GM23338 (cell line): ENCODE results near the gene MICALL1. TPM values are rescaled to one million over a fixed set of nuclear protein-coding genes. Genes with fewer than 3 reads are reported as not detected.

Source experiments
- ATAC-seq: fragments of 200-7000 bp; cut with Tn5 transposase; 3 replicates; pipeline ENCODE4 v1.9.1; 2020
- DNase-seq: peaks from one replicate; pipeline ENCODE4 v3.0.0-alpha.2; 2015; ENCODE audit warnings: low spot score
- H2AFZ ChIP-seq: fragments of 200-600 bp; sonication (generic); 2 replicates; pipeline ENCODE4 v1.8.0; 2016; ENCODE audit warnings: antibody characterized with exemption, mild to moderate bottlenecking, moderate library complexity
- H3F3A ChIP-seq: fragments of 200-600 bp; sonication (generic); replicated peaks from 2 replicates; pipeline ENCODE4 v1.8.0; 2017; ENCODE audit warnings: antibody characterized with exemption, mixed run types, low read depth
- H3K27ac ChIP-seq: fragments of 200-600 bp; sonication (generic); 2 replicates; pipeline ENCODE4 v1.6.1; 2016; ENCODE audit warnings: low read depth
- H3K27me3 ChIP-seq: fragments of 200-600 bp; sonication (generic); 2 replicates; pipeline ENCODE4 v1.8.0; 2016; ENCODE audit warnings: mild to moderate bottlenecking, mixed run types, moderate library complexity; ENCODE audit not compliant: insufficient read depth
- H3K36me3 ChIP-seq: fragments of 200-600 bp; sonication (generic); 2 replicates; pipeline ENCODE4 v1.8.0; 2016; ENCODE audit warnings: mild to moderate bottlenecking; ENCODE audit not compliant: insufficient read depth
- H3K4me1 ChIP-seq: fragments of 200-600 bp; sonication (generic); 2 replicates; pipeline ENCODE4 v1.8.0; 2016; ENCODE audit warnings: mild to moderate bottlenecking, moderate library complexity; ENCODE audit not compliant: insufficient read depth
- H3K4me2 ChIP-seq: fragments of 200-600 bp; sonication (generic); 2 replicates; pipeline ENCODE4 v1.7.1; 2017; ENCODE audit warnings: mixed run types
- H3K4me3 ChIP-seq: fragments of 200-600 bp; sonication (generic); 2 replicates; pipeline ENCODE4 v1.6.1; 2016; ENCODE audit warnings: mixed run types
- H3K79me2 ChIP-seq: fragments of 200-600 bp; sonication (generic); replicated peaks from 2 replicates; pipeline ENCODE4 v1.8.0; 2017; ENCODE audit warnings: mild to moderate bottlenecking; ENCODE audit not compliant: insufficient read depth
- H3K9me2 ChIP-seq: fragments of 200-600 bp; sonication (generic); 2 replicates; pipeline ENCODE4 v1.8.0; 2017; ENCODE audit not compliant: insufficient read depth
- H4K20me1 ChIP-seq: fragments of 200-600 bp; sonication (generic); replicated peaks from 2 replicates; pipeline ENCODE4 v1.8.0; 2017; ENCODE audit warnings: mild to moderate bottlenecking; ENCODE audit not compliant: insufficient read depth
- H3K27ac Mint-ChIP-seq: 2 replicates; pipeline ENCODE4 v1.8.0; 2020; ENCODE audit warnings: inconsistent platforms, mild to moderate bottlenecking, moderate library complexity, mixed read lengths
- H3K27me3 Mint-ChIP-seq: 3 replicates; pipeline ENCODE4 v1.8.0; 2022; ENCODE audit warnings: low read depth, mild to moderate bottlenecking, moderate library complexity, mixed read lengths, inconsistent platforms; ENCODE audit not compliant: insufficient read depth, poor library complexity
- H3K36me3 Mint-ChIP-seq: 3 replicates; pipeline ENCODE4 v1.8.0; 2021; ENCODE audit warnings: low read depth, mild to moderate bottlenecking, inconsistent platforms, moderate library complexity, mixed read lengths
- H3K4me1 Mint-ChIP-seq: 3 replicates; pipeline ENCODE4 v1.8.0; 2020; ENCODE audit warnings: mild to moderate bottlenecking, inconsistent platforms, mixed read lengths
- H3K4me3 Mint-ChIP-seq: 3 replicates; pipeline ENCODE4 v1.8.0; 2021; ENCODE audit warnings: moderate library complexity, mild to moderate bottlenecking, inconsistent platforms, mixed read lengths
- H3K9me3 Mint-ChIP-seq: 3 replicates; pipeline ENCODE4 v1.8.0; 2020; ENCODE audit warnings: moderate library complexity, mild to moderate bottlenecking, inconsistent platforms, mixed read lengths
- CREB1 ChIP-seq: fragments of 250-450 bp; sonication (Bioruptor Pico); IDR thresholded peaks from 2 replicates; pipeline ENCODE4 v1.5.0; 2020; ENCODE audit warnings: low read depth, mild to moderate bottlenecking, moderate library complexity
- EZH2 ChIP-seq: fragments of 200-600 bp; sonication (generic); IDR thresholded peaks from one replicate; pipeline ENCODE4 v1.8.0; 2017; ENCODE audit warnings: antibody characterized with exemption, mild to moderate bottlenecking, low read depth; ENCODE audit not compliant: unreplicated experiment
- EZH2phosphoT487 ChIP-seq: fragments of 200-600 bp; sonication (generic); IDR thresholded peaks from one replicate; pipeline ENCODE4 v1.8.1; 2018; ENCODE audit warnings: antibody characterized with exemption; ENCODE audit not compliant: unreplicated experiment
- JUNB ChIP-seq: IDR thresholded peaks from one replicate; pipeline ENCODE4 v1.6.1; 2016; ENCODE audit warnings: antibody characterized with exemption; ENCODE audit not compliant: unreplicated experiment
- NANOG ChIP-seq: IDR thresholded peaks from 2 replicates; pipeline ENCODE4 v1.6.1; 2016; ENCODE audit warnings: antibody characterized with exemption, borderline replicate concordance
- POLR2AphosphoS5 ChIP-seq: IDR thresholded peaks from 2 replicates; pipeline ENCODE4 v1.6.1; 2016; ENCODE audit warnings: antibody characterized with exemption, low read depth
- REST ChIP-seq: IDR thresholded peaks from one replicate; pipeline ENCODE4 v1.6.1; 2018; ENCODE audit warnings: antibody characterized with exemption; ENCODE audit not compliant: unreplicated experiment
- STAT1 ChIP-seq: IDR thresholded peaks from one replicate; pipeline ENCODE4 v1.6.1; 2016; ENCODE audit warnings: antibody characterized with exemption; ENCODE audit not compliant: unreplicated experiment
- ZNF331 ChIP-seq: fragments of 250-450 bp; sonication (Bioruptor Pico); IDR thresholded peaks from 2 replicates; pipeline ENCODE4 v1.5.0; 2020; ENCODE audit warnings: low read depth, mild to moderate bottlenecking, moderate library complexity
- ZNF462 ChIP-seq: fragments of 250-450 bp; sonication (Bioruptor Pico); IDR thresholded peaks from 2 replicates; pipeline ENCODE4 v1.5.0; 2020; ENCODE audit warnings: mild to moderate bottlenecking, moderate library complexity
- polyA plus RNA-seq: library from polyadenylated mRNA; unstranded; fragments of >200 nt; fragmentation: Nextera tagmentation; extraction: Ambion mirVana; gene quantifications from 2 replicates; pipeline ENCODE4 v1.2.1, GENCODE V29; 2016
- total RNA-seq: library from RNA; depleted of rRNA; stranded (reverse); fragments of >200 nt; shearing (Covaris generic); gene quantifications from 2 replicates; pipeline ENCODE4 v1.2.3, GENCODE V29; 2014
- TF ChIP-seq, protein P1 (sequence below): IDR thresholded peaks from 2 replicates; pipeline ENCODE4 v1.6.1; 2016; ENCODE audit warnings: antibody characterized with exemption
- TF ChIP-seq, protein P2 (sequence below), 2 experiments: fragments of 200-600 bp in 1 of 2; sonication (generic) in 1 of 2; conservative IDR thresholded peaks; 2 replicates each; pipeline versions ENCODE4 v1.5.1 to v1.6.1; 2016 to 2017; ENCODE audit warnings: antibody characterized with exemption in 2 of 2, low read depth in 2 of 2, mild to moderate bottlenecking in 2 of 2, moderate library complexity in 1 of 2

MICALL1 gene
- total and polyA plus RNA-seq, 2 experiments from 2014 or later, result 5.9 to 33.1 TPM

DNA sequence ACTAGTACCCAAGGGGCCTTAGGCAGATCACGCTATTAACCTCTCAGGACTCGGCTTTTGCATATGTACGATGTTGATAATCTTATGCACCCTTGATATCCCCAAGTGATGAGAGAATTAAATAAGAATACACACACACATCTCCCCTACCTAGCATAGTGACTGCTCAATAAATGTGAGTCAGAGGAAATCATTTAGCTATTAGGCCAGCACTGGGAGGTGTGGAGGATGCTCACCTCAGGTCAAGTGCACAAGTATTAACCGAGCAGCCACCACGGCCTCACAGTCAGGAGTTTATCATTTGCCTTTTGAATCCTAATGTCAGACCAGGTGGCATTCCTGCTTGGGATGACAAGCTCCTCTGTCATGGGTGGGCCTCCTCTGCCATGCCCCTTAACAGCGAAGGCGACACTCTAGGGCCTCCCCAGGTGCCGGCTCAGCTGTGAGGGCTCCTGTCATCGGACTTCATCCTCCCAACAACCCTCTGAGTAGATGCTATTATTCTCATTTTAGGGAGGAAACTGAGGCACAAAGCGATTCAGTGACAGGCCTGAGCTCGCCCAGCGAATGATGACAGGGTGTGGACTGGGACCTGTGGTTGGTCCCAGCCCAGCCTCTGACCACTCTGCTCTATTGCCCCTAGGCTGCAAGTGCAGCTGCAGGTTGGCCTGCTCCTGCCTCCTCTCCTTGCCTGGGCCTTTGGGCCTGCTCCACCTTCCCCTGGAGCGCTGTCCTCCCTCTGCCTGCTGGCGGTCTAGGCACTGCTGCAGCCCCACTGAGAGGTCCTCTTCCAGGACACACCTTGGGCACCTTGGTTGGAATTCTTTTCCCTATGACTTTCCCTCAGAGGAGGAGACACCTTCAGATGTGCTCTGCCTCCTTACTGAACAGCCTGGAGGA, 83.3 kb downstream of the MICALL1 start:
- ATAC-seq (no peak), DNase-seq (no peak)
- H3F3A ChIP-seq, result no peaks in the 10 kb centered on the region
- H3K27ac Mint-ChIP-seq, result no peak overlapping the region
- H3K4me3 Mint-ChIP-seq, result no peak overlapping the region
- H3K4me2 ChIP-seq, result no peak overlapping the region
- peaks cover 10% of the 10 kb centered on the region for H3K4me1 ChIP-seq
- peaks cover 14% of the 10 kb centered on the region for H3K4me1 Mint-ChIP-seq
- H3K27ac ChIP-seq, result no peak overlapping the region
- H3K4me3 ChIP-seq, result no peak overlapping the region
- H2AFZ ChIP-seq, result no peak overlapping the region
- no peaks in the 10 kb centered on the region for H3K9me3 Mint-ChIP-seq
- H3K27me3 Mint-ChIP-seq, result peaks cover 14% of the 10 kb centered on the region
- H3K27me3 ChIP-seq, result peaks cover 6% of the 10 kb centered on the region; the same call in 1 of the 2 replicates
- H3K9me2 ChIP-seq, result no peaks in the 10 kb centered on the region
- no peaks in the 10 kb centered on the region for H3K79me2 ChIP-seq
- H4K20me1 ChIP-seq, result no peaks in the 10 kb centered on the region
- H3K36me3 Mint-ChIP-seq, result no peaks in the 10 kb centered on the region
- no peaks in the 10 kb centered on the region for H3K36me3 ChIP-seq
- TF ChIP-seq POLR2AphosphoS5, result no peak
- no peak for TF ChIP-seq ZNF462
- TF ChIP-seq, protein P1, sequence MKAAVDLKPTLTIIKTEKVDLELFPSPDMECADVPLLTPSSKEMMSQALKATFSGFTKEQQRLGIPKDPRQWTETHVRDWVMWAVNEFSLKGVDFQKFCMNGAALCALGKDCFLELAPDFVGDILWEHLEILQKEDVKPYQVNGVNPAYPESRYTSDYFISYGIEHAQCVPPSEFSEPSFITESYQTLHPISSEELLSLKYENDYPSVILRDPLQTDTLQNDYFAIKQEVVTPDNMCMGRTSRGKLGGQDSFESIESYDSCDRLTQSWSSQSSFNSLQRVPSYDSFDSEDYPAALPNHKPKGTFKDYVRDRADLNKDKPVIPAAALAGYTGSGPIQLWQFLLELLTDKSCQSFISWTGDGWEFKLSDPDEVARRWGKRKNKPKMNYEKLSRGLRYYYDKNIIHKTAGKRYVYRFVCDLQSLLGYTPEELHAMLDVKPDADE, result no peak
- no peak for TF ChIP-seq NANOG
- TF ChIP-seq, protein P2, sequence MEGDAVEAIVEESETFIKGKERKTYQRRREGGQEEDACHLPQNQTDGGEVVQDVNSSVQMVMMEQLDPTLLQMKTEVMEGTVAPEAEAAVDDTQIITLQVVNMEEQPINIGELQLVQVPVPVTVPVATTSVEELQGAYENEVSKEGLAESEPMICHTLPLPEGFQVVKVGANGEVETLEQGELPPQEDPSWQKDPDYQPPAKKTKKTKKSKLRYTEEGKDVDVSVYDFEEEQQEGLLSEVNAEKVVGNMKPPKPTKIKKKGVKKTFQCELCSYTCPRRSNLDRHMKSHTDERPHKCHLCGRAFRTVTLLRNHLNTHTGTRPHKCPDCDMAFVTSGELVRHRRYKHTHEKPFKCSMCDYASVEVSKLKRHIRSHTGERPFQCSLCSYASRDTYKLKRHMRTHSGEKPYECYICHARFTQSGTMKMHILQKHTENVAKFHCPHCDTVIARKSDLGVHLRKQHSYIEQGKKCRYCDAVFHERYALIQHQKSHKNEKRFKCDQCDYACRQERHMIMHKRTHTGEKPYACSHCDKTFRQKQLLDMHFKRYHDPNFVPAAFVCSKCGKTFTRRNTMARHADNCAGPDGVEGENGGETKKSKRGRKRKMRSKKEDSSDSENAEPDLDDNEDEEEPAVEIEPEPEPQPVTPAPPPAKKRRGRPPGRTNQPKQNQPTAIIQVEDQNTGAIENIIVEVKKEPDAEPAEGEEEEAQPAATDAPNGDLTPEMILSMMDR (conservative IDR thresholded peaks at IDR 0.05; ENCODE audit: low read depth in 2 of 2), result no peak
- TF ChIP-seq CREB1 (CRISPR knock-in tag), result no peak
- no peak for TF ChIP-seq EZH2
- TF ChIP-seq ZNF331 (CRISPR knock-in tag), result no peak
- no peak for TF ChIP-seq STAT1
- no peak for TF ChIP-seq REST
- TF ChIP-seq JUNB, result no peak
- TF ChIP-seq EZH2phosphoT487, result no peak
